ENCODE data around the gene KRTAP6-2.

GRCh38 chr21:30563630-30564029, 35.1 kb downstream of the KRTAP6-2 start:
- TF ChIP-seq CTCF (IDR thresholded peaks at IDR 0.05) (no peak), EZH2 (IDR thresholded peaks at IDR 0.05; ENCODE audit: borderline replicate concordance, insufficient read depth, low read depth, low read length, poor library complexity, severe bottlenecking) (no peak)
